ENCODE measurements around the gene SYT7. TPM values are rescaled to one million over a fixed set of nuclear protein-coding genes. Genes with fewer than 3 reads are reported as not detected.

Gene SYT7
- total and polyA plus RNA-seq, 8 donors, result 4.3 to 59.4 (median 12.5) TPM

DNA sequence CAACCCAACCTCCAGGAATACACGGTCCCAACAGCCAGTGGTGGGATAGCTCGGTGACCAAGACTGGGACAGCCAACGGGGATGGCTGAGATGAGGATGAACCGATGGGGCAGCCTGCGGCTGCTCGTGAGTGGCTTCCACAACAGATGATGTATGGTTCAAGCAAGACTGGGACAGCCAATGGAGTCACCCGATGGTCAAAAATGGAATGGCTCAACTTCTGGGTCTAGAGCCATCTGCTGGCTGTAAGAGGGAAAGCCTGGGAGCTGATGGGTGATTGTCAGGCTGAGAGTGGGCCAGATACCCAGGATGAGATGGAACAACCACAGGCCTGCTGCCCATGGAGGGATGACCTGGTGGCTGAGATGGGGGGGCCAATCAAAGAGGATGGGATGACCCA lies 35.5 kb downstream of the SYT7 start:
- intact Hi-C loops (cut with DNase I), result no loop called here
- Histone ChIP-seq H3K9me3 (no peaks in the 10 kb centered on the region), H3K36me3 (no peaks in the 10 kb centered on the region), H3K27me3 (no peaks in the 10 kb centered on the region), H3K4me1 (no peaks in the 10 kb centered on the region), H3K27ac (no peak overlapping the region), H3K4me3 (no peak overlapping the region)
- 92% methylated on average over 7 of the region's 7 CpGs for WGBS, 2 donors
- DNase-seq (no peak), ATAC-seq (no peak), FAIRE-seq (no peak)
- TF ChIP-seq, protein P1, sequence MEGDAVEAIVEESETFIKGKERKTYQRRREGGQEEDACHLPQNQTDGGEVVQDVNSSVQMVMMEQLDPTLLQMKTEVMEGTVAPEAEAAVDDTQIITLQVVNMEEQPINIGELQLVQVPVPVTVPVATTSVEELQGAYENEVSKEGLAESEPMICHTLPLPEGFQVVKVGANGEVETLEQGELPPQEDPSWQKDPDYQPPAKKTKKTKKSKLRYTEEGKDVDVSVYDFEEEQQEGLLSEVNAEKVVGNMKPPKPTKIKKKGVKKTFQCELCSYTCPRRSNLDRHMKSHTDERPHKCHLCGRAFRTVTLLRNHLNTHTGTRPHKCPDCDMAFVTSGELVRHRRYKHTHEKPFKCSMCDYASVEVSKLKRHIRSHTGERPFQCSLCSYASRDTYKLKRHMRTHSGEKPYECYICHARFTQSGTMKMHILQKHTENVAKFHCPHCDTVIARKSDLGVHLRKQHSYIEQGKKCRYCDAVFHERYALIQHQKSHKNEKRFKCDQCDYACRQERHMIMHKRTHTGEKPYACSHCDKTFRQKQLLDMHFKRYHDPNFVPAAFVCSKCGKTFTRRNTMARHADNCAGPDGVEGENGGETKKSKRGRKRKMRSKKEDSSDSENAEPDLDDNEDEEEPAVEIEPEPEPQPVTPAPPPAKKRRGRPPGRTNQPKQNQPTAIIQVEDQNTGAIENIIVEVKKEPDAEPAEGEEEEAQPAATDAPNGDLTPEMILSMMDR (IDR thresholded peaks at IDR 0.05), result no peak

DNA sequence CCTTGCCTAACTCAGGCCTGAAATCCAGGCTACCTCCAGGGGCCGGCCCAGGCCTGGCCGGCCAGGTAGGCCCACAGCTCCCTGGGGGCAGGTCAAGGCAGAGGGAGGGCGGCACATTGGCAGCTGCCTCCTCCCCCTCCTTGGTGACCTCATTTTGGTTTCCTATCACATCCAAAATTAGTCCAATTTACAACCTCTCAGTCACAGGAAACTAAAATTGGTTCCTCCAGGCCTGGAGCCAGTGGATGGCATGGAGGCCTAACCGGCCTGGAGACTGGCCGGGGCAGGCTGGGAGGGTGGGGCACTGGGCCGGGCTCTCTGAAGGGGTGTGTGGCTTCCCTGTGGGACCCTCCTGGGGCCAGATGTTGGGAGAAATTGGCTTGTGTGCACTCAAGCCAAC lies 36.4 kb downstream of the SYT7 start:
- H3K27me3 ChIP-seq, result no peaks in the 10 kb centered on the region
- TF ChIP-seq, protein P1 (IDR thresholded peaks at IDR 0.05), result no peak
- DNase-seq (no peak), FAIRE-seq (no peak), ATAC-seq (no peak)
- no peak overlapping the region for H3K27ac ChIP-seq
- no peaks in the 10 kb centered on the region for H3K9me3 ChIP-seq
- no peak overlapping the region for H3K4me3 ChIP-seq
- 89 to 96% methylated on average over 6 of the region's 6 CpGs for WGBS, 2 donors
- intact Hi-C loops (cut with DNase I), result no loop called here
- no peaks in the 10 kb centered on the region for H3K36me3 ChIP-seq
- no peaks in the 10 kb centered on the region for H3K4me1 ChIP-seq

DNA sequence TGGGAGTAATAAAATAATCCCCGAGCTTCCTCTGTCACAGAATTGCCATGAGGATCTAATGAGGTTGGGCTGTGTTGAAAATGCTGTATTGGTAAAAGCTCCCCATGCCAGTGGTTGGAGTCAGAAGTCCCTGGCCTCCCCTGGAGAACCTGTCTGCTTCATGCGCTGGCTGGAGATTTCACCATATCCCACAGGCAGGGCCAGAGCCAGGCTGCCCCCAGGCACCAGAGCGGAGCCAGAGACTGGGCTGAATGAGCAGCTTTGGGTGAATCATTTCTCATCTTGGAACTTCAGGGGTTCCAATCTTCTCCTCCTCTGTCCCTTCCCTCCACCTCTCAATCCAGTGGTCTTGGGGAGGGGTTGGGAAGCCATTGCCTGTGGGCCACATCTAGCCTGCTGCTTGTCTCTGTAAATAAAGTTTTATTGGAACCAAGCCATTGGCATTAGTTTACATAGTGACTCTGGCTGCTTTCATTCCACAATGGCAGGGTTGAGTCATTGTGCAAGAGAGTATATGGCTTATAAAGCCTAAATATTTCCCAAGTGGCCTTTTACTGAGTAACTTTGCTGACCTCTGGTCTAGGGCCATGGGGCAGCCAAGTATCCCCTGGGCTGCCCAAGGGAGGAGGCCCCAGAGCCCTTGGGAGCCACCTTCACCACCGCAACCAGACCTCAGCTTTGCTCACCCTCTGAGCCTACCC lies 37.1 kb downstream of the SYT7 start:
- no peak for ATAC-seq
- no peaks in the 10 kb centered on the region for H3K27me3 ChIP-seq

DNA sequence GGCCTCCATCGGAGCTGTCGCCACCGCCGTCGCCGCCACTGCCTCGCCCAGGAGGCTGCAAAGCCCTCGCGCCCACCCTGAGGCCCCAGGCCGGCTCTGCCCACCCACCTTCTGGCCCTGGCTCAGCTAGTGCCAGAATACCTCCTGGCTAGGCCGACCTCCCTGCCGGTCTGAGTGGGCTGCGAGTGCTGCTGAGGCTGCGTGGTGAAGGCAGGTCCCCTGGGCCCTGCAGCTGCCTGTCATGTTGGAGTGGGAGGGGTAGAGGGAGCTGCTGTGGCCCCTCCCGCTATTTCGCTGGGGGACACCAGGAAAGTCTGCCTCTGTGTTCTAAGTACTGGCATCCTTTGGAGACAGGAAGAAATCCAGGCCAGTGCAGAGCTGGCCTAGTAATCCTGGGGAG lies 38.2 kb downstream of the SYT7 start:
- FAIRE-seq (no peak), DNase-seq (no peak), ATAC-seq (no peak)
- 86 to 95% methylated on average over 12 to 16 of the region's 16 CpGs for WGBS, 2 donors
- Histone ChIP-seq H3K9me3 (no peaks in the 10 kb centered on the region), H3K27ac (no peak overlapping the region), H3K4me1 (no peaks in the 10 kb centered on the region), H3K36me3 (no peaks in the 10 kb centered on the region), H3K27me3 (no peaks in the 10 kb centered on the region), H3K4me3 (no peak overlapping the region)
- intact Hi-C loops (cut with DNase I), result no loop called here
- TF ChIP-seq, protein P1 (IDR thresholded peaks at IDR 0.05), result no peak

More for the DNA sequence above, 37.1 kb downstream of the SYT7 start:
- DNase-seq, result no peak
- Histone ChIP-seq H3K36me3 (no peaks in the 10 kb centered on the region), H3K9me3 (no peaks in the 10 kb centered on the region), H3K27ac (no peak overlapping the region), H3K4me3 (no peak overlapping the region), H3K4me1 (no peaks in the 10 kb centered on the region)
- 88 to 93% methylated on average over 4 of the region's 4 CpGs for WGBS, 2 donors
- no peak for FAIRE-seq
- TF ChIP-seq, protein P1 (IDR thresholded peaks at IDR 0.05), result no peak
- intact Hi-C loops (cut with DNase I), result no loop called here

DNA sequence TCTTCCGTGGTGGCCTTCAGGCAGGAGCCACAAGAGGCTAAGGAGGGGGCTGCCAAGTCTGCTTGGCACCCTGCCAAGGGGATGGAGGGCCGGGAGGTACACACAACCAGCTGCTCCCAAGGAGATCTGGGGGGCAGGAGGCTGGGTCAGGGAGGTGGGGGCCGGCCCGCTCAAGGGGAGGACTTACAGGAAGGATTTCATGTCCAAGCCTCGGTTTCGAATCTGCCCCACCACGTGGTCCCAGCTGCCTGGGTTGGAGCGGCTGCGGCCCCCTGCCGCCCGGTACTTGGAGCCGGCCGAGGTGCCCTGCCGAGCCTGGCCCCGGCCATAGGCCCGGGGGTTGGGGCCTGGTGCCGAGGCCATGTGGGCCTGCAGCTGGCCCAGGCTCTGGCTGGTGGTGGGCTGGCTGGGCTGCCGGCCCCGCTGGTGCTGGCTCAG lies 38.8 kb downstream of the SYT7 start:
- H3K4me3 ChIP-seq, result no peak overlapping the region
- no peak for DNase-seq
- no peaks in the 10 kb centered on the region for H3K9me3 ChIP-seq
- H3K27me3 ChIP-seq, result no peaks in the 10 kb centered on the region
- H3K27ac ChIP-seq, result no peak overlapping the region
- peak in 1 of 4 donors; percentile 21 for ATAC-seq
- H3K4me1 ChIP-seq, result no peaks in the 10 kb centered on the region
- WGBS, 2 donors, result 63 to 67% methylated on average over 19 of the region's 19 CpGs
- H3K36me3 ChIP-seq, result no peaks in the 10 kb centered on the region
- TF ChIP-seq, protein P1 (IDR thresholded peaks at IDR 0.05), result no peak
- no peak for FAIRE-seq
- intact Hi-C loops (cut with DNase I), result no loop called here
